HG02970 (cell line): Measurements from ENCODE around the gene GCSAM.
"Not testable (repeated sequence)": the region's sequence is repeated elsewhere in the genome, so short reads cannot be mapped to it uniquely, and the experiment has no call there.

Experiments
- ATAC-seq: cut with Tn5 transposase; IDR thresholded peaks from one replicate; pipeline ENCODE4 v1.9.1; 2021; ENCODE audit warnings: mild to moderate bottlenecking, moderate library complexity, moderate number of reproducible peaks; ENCODE audit not compliant: unreplicated experiment, low FRiP score

GCSAM gene

GRCh38 chr3:112078125-112079083 lies 54.6 kb downstream of the GCSAM start:
- no peak for ATAC-seq

- no peak for ATAC-seq
These were observed 58.2 kb downstream of the GCSAM start for GRCh38 chr3:112074616-112075497.

- ATAC-seq = no peak
These were observed 59.0 kb downstream of the GCSAM start for GRCh38 chr3:112074006-112074405.

DNA sequence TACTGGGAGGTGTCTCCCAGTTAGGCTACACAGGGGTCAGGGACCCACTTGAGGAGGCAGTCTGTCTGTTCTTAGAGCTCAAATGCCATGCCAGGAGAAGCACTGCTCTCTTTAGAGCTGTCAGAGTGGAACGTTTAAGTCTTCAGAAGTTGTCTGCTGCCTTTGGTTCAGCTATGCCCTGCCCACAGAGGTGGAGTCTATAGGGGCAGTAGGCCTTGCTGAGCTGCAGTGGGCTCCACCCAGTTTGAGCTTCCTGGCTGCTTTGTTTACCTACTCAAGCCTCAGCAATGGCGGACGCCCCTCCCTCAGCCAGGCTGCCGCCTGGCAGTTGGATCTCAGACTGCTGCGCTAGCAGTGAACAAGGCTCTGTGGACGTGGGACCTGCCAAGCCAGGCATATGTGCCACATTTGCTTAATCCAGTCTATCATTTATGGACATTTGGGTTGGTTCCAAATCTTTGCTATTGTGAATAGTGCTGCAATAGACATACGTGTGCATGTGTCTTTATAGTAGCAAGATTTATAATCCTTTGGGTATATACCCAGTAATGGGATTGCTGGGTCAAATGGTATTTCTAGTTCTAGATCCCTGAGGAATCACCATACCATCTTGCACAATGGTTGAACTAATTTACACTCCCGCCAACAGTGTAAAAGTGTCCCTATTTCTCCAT lies 60.5 kb downstream of the GCSAM start:
- ATAC-seq = not testable (repeated sequence)
